ENCODE data around the gene ZSWIM5.

ZSWIM5 gene

GRCh38 chr1:45033356-45033755 lies 173.0 kb downstream of the ZSWIM5 start:
- no peaks in the 10 kb centered on the region for H4K20me1 ChIP-seq (ENCODE audit: insufficient read depth)
- H3K4me1 ChIP-seq (ENCODE audit: low read depth, poor library complexity, severe bottlenecking) = peaks cover 7% of the 10 kb centered on the region
- no peak overlapping the region for H3K27ac ChIP-seq
- no peaks in the 10 kb centered on the region for H3K27me3 ChIP-seq (ENCODE audit: insufficient read depth, low read depth)
- no peaks in the 10 kb centered on the region for H3K36me3 ChIP-seq (ENCODE audit: insufficient read depth)
- TF ChIP-seq CTCF (conservative IDR thresholded peaks at IDR 0.05; ENCODE audit: low read depth, low read length) = no peak
- H3K4me3 ChIP-seq (IDR thresholded peaks at IDR 0.05; ENCODE audit: insufficient read depth, low read depth, low read length) = no peak overlapping the region
- no peak overlapping the region for H3K4me2 ChIP-seq
- H2AFZ ChIP-seq (ENCODE audit: low read depth) = no peak overlapping the region
- no peaks in the 10 kb centered on the region for H3K79me2 ChIP-seq (ENCODE audit: insufficient read depth, low read depth)
- no peak overlapping the region for H3K9ac ChIP-seq

GRCh38 chr1:45032837-45033236 lies 173.6 kb downstream of the ZSWIM5 start:
- no peak for TF ChIP-seq CTCF (conservative IDR thresholded peaks at IDR 0.05; ENCODE audit: low read depth, low read length)
- H2AFZ ChIP-seq (ENCODE audit: low read depth) = no peak overlapping the region
- no peak overlapping the region for H3K4me2 ChIP-seq
- H3K36me3 ChIP-seq (ENCODE audit: insufficient read depth) = no peaks in the 10 kb centered on the region
- H3K4me1 ChIP-seq (ENCODE audit: low read depth, poor library complexity, severe bottlenecking) = peaks cover 7% of the 10 kb centered on the region
- no peaks in the 10 kb centered on the region for H3K27me3 ChIP-seq (ENCODE audit: insufficient read depth, low read depth)
- H3K27ac ChIP-seq = no peak overlapping the region
- no peaks in the 10 kb centered on the region for H3K79me2 ChIP-seq (ENCODE audit: insufficient read depth, low read depth)
- no peak overlapping the region for H3K4me3 ChIP-seq (IDR thresholded peaks at IDR 0.05; ENCODE audit: insufficient read depth, low read depth, low read length)
- no peaks in the 10 kb centered on the region for H4K20me1 ChIP-seq (ENCODE audit: insufficient read depth)
- H3K9ac ChIP-seq = no peak overlapping the region

GRCh38 chr1:45026446-45026845 lies 180.0 kb downstream of the ZSWIM5 start:
- TF ChIP-seq CTCF (conservative IDR thresholded peaks at IDR 0.05; ENCODE audit: low read depth, low read length) = no peak
- Histone ChIP-seq H3K27me3 (ENCODE audit: insufficient read depth, low read depth) (no peaks in the 10 kb centered on the region), H2AFZ (ENCODE audit: low read depth) (no peak overlapping the region), H3K4me1 (ENCODE audit: low read depth, poor library complexity, severe bottlenecking) (no peaks in the 10 kb centered on the region), H3K36me3 (ENCODE audit: insufficient read depth) (no peaks in the 10 kb centered on the region), H4K20me1 (ENCODE audit: insufficient read depth) (no peaks in the 10 kb centered on the region), H3K9ac (no peak overlapping the region), H3K27ac (no peak overlapping the region), H3K79me2 (ENCODE audit: insufficient read depth, low read depth) (no peaks in the 10 kb centered on the region), H3K4me2 (no peak overlapping the region), H3K4me3 (IDR thresholded peaks at IDR 0.05; ENCODE audit: insufficient read depth, low read depth, low read length) (no peak overlapping the region)

GRCh38 chr1:45023663-45024062 lies 182.7 kb downstream of the ZSWIM5 start:
- Histone ChIP-seq H3K27ac (no peak overlapping the region), H3K27me3 (ENCODE audit: insufficient read depth, low read depth) (no peaks in the 10 kb centered on the region), H3K9ac (no peak overlapping the region), H3K79me2 (ENCODE audit: insufficient read depth, low read depth) (no peaks in the 10 kb centered on the region), H4K20me1 (ENCODE audit: insufficient read depth) (no peaks in the 10 kb centered on the region), H3K4me2 (no peak overlapping the region), H3K4me3 (IDR thresholded peaks at IDR 0.05; ENCODE audit: insufficient read depth, low read depth, low read length) (no peak overlapping the region), H3K4me1 (ENCODE audit: low read depth, poor library complexity, severe bottlenecking) (no peaks in the 10 kb centered on the region), H2AFZ (ENCODE audit: low read depth) (no peak overlapping the region), H3K36me3 (ENCODE audit: insufficient read depth) (no peaks in the 10 kb centered on the region)
- no peak for TF ChIP-seq CTCF (conservative IDR thresholded peaks at IDR 0.05; ENCODE audit: low read depth, low read length)

Measured in KMS-11 (cell line).